HG02981 (cell line): ENCODE data around the gene MARCKS.
A peak's percentile ranks its signal among the peaks of the same experiment; 100 is the strongest.
"Not testable (repeated sequence)": the region's sequence is repeated elsewhere in the genome, so short reads cannot be mapped to it uniquely, and the experiment has no call there.

Experiments used
- ATAC-seq: cut with Tn5 transposase; IDR thresholded peaks from one replicate; pipeline ENCODE4 v1.9.1; 2021; ENCODE audit warnings: mild to moderate bottlenecking, moderate library complexity; ENCODE audit not compliant: unreplicated experiment

The MARCKS gene

DNA sequence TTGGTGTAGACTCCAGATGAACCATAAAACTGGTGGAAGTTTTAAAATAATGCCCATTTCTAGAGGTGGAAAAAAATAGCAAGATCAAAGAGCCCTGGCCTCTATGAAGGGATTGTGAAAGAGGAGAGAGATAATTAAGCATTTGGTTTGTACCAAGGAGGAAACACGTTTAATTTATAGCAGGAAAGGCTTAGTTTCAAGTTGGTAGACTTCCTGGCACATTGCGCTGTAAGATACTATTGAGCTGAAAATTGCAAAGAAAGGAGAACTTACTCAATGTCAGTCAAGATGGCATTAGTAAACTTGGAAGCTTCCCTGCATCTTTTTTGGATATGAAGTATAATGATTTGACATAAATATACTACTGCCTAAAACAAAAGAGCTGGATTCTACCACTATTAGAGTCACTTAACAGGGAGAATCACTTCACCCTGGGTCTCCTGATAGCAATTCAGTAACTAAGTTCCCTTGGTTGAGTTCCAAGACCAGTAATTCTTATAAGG lies 24.4 kb downstream of the MARCKS start:
- ATAC-seq: no peak

DNA sequence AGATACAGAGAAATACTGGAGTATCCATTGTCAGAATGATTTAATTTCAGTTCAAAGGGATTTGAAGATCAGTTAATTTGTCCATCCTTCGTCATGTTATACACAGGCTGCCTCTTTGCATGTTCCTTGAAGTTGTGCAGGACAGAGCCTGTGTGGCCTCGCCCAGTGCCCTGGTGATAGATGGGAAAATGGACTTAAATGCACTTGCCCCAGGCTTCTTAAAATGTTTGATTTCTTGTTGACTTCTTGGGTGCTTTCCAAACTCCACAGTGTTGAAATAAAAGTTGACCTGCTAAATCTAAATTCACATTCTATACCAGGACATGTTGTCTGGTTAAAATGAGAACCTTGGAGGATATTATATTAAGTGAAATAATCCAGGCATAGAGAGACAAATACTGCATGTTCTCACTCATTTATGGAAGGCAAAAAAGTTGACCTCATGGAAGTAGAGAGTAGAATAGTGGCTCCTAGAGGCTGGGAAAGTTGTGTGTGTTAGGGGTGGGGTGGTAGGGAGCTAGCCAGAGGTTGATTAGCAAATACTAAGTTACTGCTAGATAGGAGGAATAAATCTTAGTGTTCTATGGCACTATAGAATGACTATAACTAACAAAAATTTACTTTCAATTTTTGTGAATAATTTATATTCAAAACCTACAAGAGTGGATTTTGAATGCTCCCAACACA lies 25.3 kb downstream of the MARCKS start:
- no peak for ATAC-seq

DNA sequence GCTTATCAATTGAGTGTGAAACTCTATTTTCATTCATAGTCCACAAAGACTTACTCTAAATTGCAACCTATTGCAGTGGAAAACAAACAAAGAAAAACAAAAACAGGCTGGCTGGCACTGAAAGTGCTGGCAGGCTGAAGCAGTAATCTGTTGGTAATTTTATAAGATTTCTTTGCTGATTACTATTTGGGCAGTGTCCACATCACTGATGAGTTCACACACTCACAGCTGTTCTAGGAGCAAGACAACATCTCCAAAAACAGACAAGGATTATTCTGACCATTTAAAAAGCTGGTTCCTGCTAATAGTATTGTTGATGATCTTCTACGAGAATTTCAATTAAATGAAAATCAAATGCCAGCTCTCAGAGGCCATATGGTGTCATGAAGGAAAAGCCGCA lies 26.9 kb downstream of the MARCKS start:
- ATAC-seq: no peak

DNA sequence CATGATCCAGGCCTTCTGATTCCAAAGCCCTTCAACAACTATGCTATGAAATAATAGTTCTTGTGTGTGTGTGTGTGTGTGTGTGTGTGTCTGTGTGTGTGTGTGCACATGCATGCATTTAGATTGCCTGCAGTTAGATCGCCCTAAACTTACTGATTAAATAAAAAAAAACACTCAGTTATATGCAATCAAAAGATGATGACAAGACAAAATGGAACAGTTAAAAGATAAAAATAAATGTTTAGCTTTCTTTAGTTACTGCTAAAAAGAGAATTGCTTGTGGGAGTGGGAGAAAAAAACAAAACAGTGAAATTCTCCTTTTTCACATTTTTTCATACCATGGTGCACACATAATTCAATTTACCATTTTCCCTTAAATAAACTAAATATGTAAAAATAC lies 29.4 kb downstream of the MARCKS start:
- ATAC-seq: no peak

DNA sequence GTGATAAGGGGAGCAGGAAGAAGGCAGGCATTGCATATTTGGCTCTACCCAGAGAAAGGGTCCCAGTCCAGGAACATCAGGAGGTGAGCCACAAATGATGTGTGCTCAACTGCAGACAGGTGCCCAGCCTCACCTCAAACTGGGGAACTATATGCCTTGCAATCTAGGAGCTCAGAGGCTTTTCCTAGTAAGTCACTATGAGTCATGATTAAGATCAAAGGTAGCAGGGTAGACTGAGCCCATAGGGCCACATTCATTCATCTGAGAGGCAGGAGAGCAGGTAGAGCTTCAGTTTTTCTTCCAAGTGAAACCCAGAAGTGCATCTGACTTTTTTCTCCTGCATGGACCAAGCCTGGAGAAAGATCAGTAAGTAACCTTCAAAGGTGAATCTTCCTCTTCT lies 31.3 kb downstream of the MARCKS start:
- no peak for ATAC-seq

DNA sequence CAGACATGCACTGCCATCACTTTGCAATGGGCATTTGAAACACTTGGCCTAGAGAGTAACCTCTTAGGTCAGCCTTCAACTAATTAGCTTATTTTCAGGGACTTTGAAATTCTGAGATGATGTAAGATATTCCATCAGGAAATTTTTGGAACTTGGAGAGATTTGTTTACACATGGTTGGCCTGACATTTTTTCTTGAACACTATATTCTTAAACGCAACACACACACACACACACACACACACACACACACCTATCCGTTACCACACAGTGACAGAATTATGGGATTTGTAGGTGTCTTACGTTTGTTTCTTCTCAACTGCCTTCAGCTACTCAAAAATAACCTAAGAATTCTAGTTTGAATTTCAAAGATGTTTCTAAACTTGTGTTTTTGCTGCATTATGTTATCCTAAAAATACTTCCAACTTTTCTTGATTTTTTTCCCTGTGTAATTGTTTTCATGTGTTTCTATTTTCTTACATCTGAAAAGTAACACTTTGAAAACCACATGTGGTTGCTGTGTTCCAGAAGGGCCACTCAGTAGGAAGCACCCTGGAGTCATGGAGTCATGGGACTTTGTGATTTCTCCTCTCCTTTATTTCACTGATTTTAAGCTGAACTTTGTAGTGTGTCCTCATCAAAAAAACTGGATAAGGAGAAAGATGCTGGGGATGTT lies 31.9 kb downstream of the MARCKS start:
- ATAC-seq: no peak

DNA sequence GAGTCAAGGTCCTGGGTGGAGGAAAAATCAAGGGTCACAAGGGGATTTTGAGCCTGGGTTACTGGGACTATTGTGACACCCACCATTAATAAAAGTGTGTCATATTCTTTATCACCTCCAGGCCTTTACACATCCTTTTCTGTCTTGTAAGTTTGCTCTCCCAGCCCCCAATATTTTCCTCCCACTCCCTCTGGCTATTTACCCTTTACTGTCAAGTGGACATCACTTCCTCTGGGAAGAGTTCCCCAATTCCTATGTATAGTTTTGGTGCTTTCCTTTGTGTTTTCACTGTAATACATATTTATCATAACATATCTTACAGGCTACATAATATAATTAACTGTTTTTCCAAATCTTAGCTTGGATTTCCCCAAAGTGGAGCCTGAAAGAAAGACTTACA lies 36.3 kb downstream of the MARCKS start:
- ATAC-seq: no peak

DNA sequence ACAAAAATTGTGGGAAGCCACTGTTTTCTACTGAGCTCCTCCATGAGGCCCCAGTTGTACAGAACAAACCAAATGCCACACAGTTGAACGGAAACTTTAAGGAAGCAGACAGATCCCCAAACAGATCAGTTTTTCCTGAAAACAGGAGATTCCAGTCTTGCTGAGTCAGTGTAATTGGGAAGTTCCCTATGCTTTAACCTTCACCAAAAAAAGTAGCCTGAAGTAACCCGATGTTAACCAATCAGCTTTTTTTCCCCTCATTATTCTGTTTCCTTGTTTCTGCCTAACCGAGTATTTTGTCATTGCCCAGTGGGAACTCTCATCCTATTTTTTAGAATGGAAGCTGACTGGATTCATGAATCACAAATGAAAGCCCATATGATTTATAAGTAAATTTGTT lies 36.7 kb downstream of the MARCKS start:
- ATAC-seq: no peak

DNA sequence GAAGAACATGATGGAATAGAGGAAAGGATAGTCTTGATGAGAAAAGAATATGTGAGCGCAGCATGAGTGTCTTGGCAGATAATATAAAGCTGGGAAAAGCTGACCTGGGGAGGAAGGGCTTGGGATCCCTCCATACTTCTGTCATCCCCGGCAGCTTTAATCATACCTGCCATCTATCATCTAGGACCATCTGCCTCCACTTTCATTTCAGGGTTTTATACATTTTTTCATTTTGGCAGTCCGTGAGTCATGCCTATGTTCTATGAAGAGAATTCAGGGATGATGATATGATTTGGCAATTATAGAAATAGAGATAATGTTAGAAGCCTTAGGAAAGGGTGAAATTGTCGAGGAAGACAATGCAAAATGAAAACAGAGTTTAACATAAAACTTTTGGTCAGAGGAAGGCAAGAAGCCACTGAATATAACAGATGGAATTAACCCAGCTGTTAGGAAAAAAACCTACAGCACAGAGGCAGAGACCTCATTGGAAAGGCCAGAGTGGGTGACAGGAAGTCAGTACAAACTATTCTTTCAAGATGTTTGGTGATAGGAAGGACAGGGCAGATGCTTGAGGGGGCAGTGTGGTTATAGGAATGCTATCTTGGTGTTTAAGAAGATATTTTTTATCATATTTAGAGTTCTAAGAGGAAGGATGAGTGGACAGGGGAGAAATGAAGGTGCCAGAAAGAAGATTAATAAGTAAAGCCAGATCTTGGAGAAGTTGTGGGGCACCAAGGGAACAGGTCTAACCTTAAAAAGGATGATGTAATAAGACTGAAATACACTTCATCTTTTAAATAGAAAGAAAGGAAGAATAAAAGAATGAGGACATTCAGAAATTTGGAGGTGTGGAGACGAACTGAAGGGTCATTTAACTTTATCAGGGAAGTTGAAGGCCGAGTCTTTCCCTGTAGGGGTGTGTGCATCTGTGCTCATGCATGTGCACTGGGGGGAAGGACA lies 37.8 kb downstream of the MARCKS start:
- no peak for ATAC-seq

DNA sequence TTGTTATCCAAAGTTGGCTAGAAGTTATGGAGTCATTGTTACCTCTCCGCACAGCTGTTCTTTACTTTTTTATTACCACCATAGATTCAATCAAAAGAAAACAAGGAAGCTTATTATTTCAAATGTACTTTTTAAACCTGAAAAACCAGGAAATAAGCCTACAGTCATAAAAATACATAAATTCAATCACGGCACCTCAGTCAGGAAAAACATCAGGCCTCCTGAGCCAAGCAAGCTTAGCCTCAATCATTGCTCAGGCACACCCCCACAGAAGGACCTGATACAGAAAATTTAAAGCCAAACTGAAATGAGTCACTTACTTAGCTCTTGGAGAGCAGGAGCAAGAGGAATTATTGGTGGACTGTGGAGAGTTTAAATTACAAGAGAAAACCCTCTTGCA lies 44.3 kb downstream of the MARCKS start:
- no peak for ATAC-seq

DNA sequence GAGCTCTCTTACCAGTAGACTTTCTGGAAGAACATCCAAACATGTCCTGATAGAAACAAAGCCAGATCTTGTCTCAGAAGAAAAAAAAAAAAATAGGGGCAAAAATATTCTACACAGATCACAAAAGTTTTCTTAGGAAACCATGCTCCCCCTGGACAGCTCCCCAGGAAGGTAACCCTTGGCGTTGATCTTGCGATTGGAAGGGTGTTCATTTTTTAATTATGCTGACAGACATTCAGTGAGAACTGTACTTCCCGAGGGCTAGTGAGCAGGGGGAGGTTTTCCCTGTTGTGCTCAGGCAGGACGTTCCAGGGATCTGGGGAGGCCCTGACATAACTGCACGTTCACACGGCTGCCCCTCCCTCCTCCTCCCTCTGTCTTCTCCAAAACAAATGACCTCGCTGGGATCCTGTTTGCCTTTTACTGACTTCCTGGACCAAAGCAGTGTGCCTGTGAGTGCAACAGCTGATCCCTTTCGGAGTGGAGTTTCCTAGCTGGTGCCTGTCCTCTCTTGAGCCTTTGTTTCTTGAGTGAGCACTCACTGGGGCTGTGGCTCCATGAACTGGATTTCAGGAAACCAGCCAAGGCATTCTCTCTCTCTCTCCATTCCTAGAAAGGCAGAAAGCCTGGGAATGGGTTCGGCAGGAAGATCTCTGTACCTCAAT lies 46.7 kb downstream of the MARCKS start:
- ATAC-seq: no peak

DNA sequence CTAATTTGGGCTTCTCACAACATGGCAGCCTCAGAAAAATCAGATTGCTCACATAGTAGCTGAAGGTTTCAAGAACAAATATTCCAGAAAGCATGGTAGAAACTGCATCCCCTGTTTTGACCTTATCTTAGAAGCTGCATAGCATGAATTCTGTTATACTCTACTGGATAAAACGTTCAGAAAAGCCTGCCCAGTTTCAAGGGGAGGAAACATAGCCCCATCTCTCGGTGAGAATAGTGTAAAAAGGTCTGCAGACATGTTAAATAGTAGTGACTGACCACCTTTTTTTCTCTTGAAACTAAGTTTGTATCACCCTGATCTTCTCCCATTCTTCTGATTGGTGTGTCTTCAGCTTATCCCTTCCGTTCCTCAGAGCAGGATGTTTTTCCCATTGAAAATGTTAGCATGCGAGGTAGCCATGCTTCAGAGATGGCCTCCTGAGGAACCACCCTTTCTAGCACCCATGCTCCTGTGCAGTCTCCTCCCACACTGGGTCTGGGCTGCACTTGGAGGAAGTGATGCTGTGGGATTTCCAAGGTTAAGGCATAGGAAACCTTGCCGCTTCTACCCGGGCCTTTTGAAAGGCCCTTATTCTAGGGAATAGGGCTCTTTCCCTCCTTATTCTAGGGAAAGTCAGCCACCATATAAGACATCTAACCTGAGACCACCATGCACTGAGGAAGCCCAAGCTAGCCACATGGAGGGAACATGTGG lies 50.1 kb downstream of the MARCKS start:
- ATAC-seq: no peak

DNA sequence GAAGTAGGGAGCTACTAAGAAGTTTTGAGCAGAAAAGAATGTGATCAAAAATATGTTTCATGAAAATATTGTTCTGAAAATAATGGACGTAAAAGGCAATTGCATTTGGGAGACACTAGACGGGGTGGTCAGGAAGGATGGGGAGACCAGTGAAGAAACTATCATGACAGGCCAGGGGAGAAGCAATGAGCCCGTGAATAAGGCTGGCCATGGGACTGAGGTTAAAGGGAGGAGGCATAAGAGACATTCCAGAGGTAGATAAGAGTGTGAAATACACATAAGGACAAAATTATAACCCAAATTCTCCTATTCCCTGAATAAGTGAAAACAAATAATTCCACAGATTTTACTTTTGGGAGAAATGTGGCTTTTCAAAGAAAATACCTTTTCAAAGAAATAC lies 51.7 kb downstream of the MARCKS start:
- ATAC-seq: no peak

DNA sequence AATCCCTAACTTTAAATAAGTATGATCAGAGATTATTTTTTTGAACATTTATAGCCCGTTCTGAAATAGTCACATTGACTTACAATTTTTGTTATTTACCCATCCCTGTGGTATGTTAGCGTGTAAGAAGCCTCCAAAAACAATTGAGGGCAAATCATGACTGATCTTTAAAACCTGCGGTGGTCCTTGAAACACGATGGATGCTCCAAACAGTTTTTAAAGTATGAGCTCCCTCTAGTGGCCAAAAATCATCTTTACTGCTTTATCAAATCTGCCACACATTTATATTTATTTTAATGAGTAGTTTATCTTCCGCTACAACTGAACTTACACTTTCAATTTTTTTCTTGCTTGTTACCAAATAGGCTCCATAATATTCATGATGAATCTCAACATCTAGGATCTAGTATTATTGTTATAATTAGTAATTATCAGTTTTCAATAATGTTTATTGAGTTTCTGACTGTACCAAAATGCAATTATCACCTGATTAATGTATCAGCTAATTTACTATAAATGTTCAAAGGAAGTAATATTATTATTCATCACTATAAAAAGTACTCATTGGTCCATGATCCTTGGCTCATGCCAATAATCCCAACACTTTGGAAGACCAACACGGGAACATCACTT lies 52.2 kb downstream of the MARCKS start:
- ATAC-seq: peak; percentile 78

DNA sequence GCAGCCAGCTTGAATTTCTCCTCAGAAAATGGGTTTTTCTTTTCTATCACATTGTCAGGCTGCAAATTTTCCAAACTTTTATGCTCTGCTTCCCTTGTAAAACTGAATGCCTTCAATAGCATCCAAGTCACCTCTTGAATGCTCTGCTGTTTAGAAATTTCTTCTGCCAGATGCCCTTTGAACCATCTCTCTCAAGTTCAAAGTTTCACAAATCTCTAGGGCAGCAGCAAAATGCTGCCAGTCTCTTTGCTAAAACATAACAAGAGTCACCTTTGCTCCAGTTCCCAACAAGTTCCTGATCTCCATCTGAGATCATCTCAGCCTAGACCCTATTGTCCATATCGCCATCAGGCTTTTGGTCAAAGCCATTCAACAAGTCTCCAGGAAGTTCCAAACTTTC lies 53.1 kb downstream of the MARCKS start:
- not testable (repeated sequence) for ATAC-seq
